ENCODE measurements around the gene NR2F2. TPM values are rescaled to one million over a fixed set of nuclear protein-coding genes. Genes with fewer than 3 reads are reported as not detected.

The NR2F2 gene
- total RNA-seq, 1 donor, result not detected

GRCh38 chr15:96324192-96324895, 6.2 kb upstream of the NR2F2 start:
- H3K9me3 ChIP-seq (ENCODE audit: low read depth, low read length), result no peaks in the 10 kb centered on the region
- peaks cover 100% of the 10 kb centered on the region for H3K27me3 ChIP-seq (ENCODE audit: insufficient read depth, low read length)
- H3K4me3 ChIP-seq (ENCODE audit: low read length), result no peak overlapping the region
- peaks cover 6% of the 10 kb centered on the region for H3K4me1 ChIP-seq (ENCODE audit: insufficient read depth, low read length)

GRCh38 chr15:96324940-96325540, 5.5 kb upstream of the NR2F2 start:
- peaks cover 100% of the 10 kb centered on the region for H3K27me3 ChIP-seq (ENCODE audit: insufficient read depth, low read length)
- H3K4me1 ChIP-seq (ENCODE audit: insufficient read depth, low read length), result peaks cover 6% of the 10 kb centered on the region
- H3K9me3 ChIP-seq (ENCODE audit: low read depth, low read length), result no peaks in the 10 kb centered on the region
- H3K4me3 ChIP-seq (ENCODE audit: low read length), result no peak overlapping the region

DNA sequence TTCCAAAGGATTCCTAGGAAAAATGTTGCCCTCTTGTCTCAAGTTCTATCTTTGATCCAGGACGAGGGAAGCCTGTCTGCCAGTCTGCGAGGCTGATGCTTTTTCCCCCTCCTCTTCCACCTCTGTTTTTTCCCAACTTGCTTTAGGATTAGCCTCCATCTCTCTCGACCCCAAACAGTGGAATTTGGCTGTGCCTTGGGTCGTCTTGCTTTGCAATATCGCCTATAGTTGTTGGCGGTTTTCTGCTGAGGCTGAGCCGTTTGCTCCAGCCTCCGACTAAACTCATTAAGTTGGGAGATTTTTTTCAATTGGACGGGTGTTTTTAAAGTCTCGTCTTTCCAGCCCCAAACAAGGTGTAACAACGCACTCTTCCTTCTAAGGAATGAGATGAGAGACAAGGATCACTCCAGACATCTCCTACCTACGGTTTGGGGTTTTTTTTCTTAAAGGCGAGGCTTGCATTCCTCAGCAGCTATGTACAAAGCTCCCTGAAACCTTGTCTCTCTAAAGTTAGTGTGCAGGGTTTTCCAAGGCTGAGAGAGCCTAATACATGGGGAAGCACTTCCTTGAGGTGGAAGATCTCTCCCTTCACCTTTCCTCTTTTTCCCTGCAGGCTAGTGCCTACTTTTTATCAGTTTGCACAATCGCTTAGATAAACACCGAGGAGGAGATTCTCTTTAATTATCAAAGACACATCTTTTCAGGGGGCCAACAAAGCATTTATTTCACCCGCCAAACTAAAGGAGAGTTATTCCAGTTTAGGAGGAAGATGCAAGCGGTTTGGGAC, 4.8 kb upstream of the NR2F2 start:
- H3K9me3 ChIP-seq (ENCODE audit: low read depth, low read length), result no peaks in the 10 kb centered on the region
- no peak overlapping the region for H3K4me3 ChIP-seq (ENCODE audit: low read length)

DNA sequence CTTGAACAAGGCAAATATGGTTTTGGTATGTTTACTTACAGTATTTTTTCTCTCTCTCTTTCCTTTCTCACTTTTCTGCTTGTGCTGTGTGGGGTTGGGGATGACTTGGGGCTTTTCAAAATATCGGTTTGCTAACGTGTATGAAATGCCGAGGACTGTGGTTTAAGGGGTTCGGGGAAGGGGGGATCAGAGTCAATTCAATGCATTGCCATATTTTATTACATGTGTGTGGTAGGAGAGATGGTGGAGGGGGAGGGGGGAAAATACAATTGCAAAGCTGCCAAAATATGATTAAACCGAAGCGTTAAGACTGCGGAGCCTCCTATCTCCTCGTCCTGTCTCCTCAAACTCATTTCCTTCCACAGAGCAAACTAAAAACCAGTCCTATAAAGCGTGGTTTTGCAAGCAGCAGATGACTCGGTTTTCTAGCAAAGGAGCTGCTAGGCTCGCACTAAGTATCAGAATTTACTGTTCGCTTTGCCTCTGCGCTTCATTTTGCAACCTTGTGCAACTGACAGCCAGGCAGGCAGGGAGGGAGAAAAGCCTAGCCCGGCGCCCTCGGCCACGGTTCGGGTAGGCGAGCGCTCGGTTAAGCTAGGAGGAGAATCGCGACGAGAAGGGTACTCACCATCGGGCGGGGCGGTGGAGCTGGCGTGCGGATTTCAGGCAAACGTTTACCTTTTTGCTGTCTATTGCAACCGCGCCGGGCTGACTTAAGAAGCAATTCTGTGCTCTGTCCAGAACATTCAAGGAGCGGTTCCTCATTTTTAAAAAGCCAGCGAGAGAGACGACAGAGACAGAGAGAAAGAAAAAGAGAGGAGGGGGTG, 4.0 kb upstream of the NR2F2 start:
- Histone ChIP-seq H3K4me1 (ENCODE audit: insufficient read depth, low read length) (peaks cover 10% of the 10 kb centered on the region), H3K9me3 (ENCODE audit: low read depth, low read length) (no peaks in the 10 kb centered on the region), H3K4me3 (ENCODE audit: low read length) (no peak overlapping the region), H3K27me3 (ENCODE audit: insufficient read depth, low read length) (peaks cover 92% of the 10 kb centered on the region)

More for the DNA sequence above, 4.8 kb upstream of the NR2F2 start:
- peaks cover 6% of the 10 kb centered on the region for H3K4me1 ChIP-seq (ENCODE audit: insufficient read depth, low read length)
- peaks cover 97% of the 10 kb centered on the region for H3K27me3 ChIP-seq (ENCODE audit: insufficient read depth, low read length)

GRCh38 chr15:96327155-96327741, 3.3 kb upstream of the NR2F2 start:
- peaks cover 89% of the 10 kb centered on the region for H3K27me3 ChIP-seq (ENCODE audit: insufficient read depth, low read length)
- H3K4me3 ChIP-seq (ENCODE audit: low read length), result no peak overlapping the region
- no peaks in the 10 kb centered on the region for H3K9me3 ChIP-seq (ENCODE audit: low read depth, low read length)
- H3K4me1 ChIP-seq (ENCODE audit: insufficient read depth, low read length), result peaks cover 14% of the 10 kb centered on the region

- Histone ChIP-seq H3K27me3 (ENCODE audit: insufficient read depth, low read length) (peaks cover 88% of the 10 kb centered on the region), H3K4me1 (ENCODE audit: insufficient read depth, low read length) (peaks cover 21% of the 10 kb centered on the region), H3K9me3 (ENCODE audit: low read depth, low read length) (no peaks in the 10 kb centered on the region), H3K4me3 (ENCODE audit: low read length) (no peak overlapping the region)
Measured at GRCh38 chr15:96328181-96328876, 2.2 kb upstream of the NR2F2 start.

- peaks cover 88% of the 10 kb centered on the region for H3K27me3 ChIP-seq (ENCODE audit: insufficient read depth, low read length)
- H3K4me1 ChIP-seq (ENCODE audit: insufficient read depth, low read length), result peaks cover 21% of the 10 kb centered on the region
- H3K4me3 ChIP-seq (ENCODE audit: low read length), result no peak overlapping the region
- no peaks in the 10 kb centered on the region for H3K9me3 ChIP-seq (ENCODE audit: low read depth, low read length)
Measured at GRCh38 chr15:96328877-96329195, 1.7 kb upstream of the NR2F2 start.

GRCh38 chr15:96329403-96329981, 1.0 kb upstream of the NR2F2 start:
- Histone ChIP-seq H3K9me3 (ENCODE audit: low read depth, low read length) (no peaks in the 10 kb centered on the region), H3K27me3 (ENCODE audit: insufficient read depth, low read length) (peaks cover 88% of the 10 kb centered on the region), H3K4me3 (ENCODE audit: low read length) (no peak overlapping the region), H3K4me1 (ENCODE audit: insufficient read depth, low read length) (peaks cover 21% of the 10 kb centered on the region)

DNA sequence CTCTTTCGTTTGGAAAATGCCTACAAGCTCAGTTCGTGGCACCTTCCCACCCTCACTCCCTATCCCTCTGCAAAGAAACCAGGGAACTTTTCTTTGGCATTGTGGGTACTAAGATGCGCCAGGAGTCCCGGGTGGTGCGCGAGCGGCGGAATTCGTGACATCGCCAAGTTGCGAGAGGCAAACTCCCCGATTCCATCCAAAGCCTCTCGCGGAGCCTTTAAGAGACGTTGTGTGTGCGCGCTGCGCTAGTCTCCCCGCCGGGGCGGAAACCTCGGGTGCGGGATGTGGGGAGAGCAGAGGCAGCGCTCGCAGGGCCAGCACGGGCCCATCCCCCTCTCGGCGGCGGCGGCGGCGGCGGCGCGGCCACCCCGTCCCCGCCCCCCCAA, 443 bp upstream of the NR2F2 start:
- H3K4me3 ChIP-seq (ENCODE audit: low read length), result no peak overlapping the region
- no peaks in the 10 kb centered on the region for H3K9me3 ChIP-seq (ENCODE audit: low read depth, low read length)
- peaks cover 21% of the 10 kb centered on the region for H3K4me1 ChIP-seq (ENCODE audit: insufficient read depth, low read length)
- H3K27me3 ChIP-seq (ENCODE audit: insufficient read depth, low read length), result peaks cover 88% of the 10 kb centered on the region

- no peaks in the 10 kb centered on the region for H3K9me3 ChIP-seq (ENCODE audit: low read depth, low read length)
- no peak overlapping the region for H3K4me3 ChIP-seq (ENCODE audit: low read length)
- H3K27me3 ChIP-seq (ENCODE audit: insufficient read depth, low read length), result peaks cover 88% of the 10 kb centered on the region
- H3K4me1 ChIP-seq (ENCODE audit: insufficient read depth, low read length), result peaks cover 21% of the 10 kb centered on the region
Measured at GRCh38 chr15:96331144-96331944, 844 bp downstream of the NR2F2 start.

DNA sequence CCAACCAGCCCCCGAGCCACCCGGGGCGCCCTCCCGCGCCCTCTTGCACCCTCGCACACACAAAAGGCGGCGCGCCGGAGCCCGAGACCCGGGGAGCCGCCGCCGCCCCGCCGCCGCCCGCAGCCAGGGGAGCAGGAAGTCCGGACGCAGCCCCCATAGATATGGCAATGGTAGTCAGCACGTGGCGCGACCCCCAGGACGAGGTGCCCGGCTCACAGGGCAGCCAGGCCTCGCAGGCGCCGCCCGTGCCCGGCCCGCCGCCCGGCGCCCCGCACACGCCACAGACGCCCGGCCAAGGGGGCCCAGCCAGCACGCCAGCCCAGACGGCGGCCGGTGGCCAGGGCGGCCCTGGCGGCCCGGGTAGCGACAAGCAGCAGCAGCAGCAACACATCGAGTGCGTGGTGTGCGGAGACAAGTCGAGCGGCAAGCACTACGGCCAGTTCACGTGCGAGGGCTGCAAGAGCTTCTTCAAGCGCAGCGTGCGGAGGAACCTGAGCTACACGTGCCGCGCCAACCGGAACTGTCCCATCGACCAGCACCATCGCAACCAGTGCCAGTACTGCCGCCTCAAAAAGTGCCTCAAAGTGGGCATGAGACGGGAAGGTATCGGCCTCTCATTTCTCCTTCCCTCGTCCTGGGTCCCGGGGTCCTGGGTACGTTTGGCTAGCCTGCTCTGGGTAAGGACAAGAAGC, 1.6 kb downstream of the NR2F2 start:
- Histone ChIP-seq H3K9me3 (ENCODE audit: low read depth, low read length) (no peaks in the 10 kb centered on the region), H3K27me3 (ENCODE audit: insufficient read depth, low read length) (peaks cover 88% of the 10 kb centered on the region), H3K4me1 (ENCODE audit: insufficient read depth, low read length) (peaks cover 16% of the 10 kb centered on the region), H3K4me3 (ENCODE audit: low read length) (no peak overlapping the region)

GRCh38 chr15:96332637-96333121, 2.2 kb downstream of the NR2F2 start:
- Histone ChIP-seq H3K4me1 (ENCODE audit: insufficient read depth, low read length) (peaks cover 15% of the 10 kb centered on the region), H3K4me3 (ENCODE audit: low read length) (no peak overlapping the region), H3K9me3 (ENCODE audit: low read depth, low read length) (no peaks in the 10 kb centered on the region), H3K27me3 (ENCODE audit: insufficient read depth, low read length) (peaks cover 88% of the 10 kb centered on the region)
